Measurements from ENCODE around the gene NLRC5.

- TF ChIP-seq REST (IDR thresholded peaks at IDR 0.05; ENCODE audit: insufficient read depth in 1 of 2, low read depth in 2 of 2, low read length in 2 of 2) (peak in 1 of 2 experiments; percentile 76; a peak in 2 of 4 replicates), SIN3A (IDR thresholded peaks at IDR 0.05; ENCODE audit: borderline replicate concordance, insufficient read depth, low read length) (no peak), POLR2AphosphoS5 (IDR thresholded peaks at IDR 0.05; ENCODE audit: low read depth, low read length) (no peak), TAF1 (IDR thresholded peaks at IDR 0.05; ENCODE audit: borderline replicate concordance, insufficient read depth, low read length) (no peak)
Observed at GRCh38 chr16:57030346-57030902, 41.1 kb downstream of the NLRC5 start.
